GM19025 (cell line): ENCODE measurements around the gene DCTD.

Source experiments
- ATAC-seq: cut with Tn5 transposase; IDR thresholded peaks from one replicate; pipeline ENCODE4 v1.9.1; 2021; ENCODE audit warnings: mild to moderate bottlenecking, low read depth, moderate library complexity; ENCODE audit not compliant: unreplicated experiment

DCTD gene

DNA sequence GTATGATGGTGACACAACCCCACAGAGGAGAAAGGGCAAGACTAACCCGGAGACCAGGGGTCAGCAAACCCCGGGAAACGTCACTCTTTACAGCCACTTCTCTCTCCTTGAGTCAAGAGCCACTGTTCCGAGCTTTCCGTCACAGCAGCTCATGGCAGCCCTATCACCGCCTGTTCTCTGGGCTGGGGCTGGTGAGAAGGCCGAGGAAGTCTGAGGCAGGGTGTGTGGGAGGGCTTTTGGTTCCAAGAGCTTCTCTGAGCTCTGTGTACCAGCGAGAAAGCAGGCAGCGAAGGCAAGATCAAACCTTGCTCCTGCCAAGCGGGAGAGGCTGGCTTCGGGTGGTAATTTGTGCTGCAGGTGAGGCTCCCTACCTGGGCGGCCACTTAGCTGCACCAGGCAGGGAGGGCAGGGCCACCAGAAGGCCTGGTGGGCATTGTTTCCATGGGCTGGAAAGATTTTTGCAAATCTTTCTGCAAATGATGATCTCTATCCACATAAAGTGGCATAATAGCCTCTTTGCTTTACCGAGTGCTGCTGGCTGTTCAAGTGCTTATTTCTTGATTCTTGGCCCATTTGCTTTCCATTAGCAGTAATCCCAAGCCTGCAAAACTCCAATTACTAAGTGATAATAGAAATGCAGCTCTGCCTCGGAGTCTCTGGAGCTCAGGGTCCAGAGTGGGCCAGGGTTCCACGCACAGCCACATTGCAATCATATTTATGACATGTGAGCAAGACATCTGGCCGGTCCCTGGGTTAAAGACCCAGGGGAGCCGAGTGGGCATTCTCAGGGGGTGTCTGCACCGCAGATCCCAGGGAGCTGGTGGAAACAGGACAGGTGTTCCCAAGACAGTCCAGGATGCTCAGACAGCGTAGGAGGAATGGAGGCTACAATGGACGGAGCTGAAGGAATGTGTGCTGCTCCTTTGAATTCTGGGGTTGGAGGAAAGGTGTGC lies 41.5 kb downstream of the DCTD start:
- no peak for ATAC-seq

DNA sequence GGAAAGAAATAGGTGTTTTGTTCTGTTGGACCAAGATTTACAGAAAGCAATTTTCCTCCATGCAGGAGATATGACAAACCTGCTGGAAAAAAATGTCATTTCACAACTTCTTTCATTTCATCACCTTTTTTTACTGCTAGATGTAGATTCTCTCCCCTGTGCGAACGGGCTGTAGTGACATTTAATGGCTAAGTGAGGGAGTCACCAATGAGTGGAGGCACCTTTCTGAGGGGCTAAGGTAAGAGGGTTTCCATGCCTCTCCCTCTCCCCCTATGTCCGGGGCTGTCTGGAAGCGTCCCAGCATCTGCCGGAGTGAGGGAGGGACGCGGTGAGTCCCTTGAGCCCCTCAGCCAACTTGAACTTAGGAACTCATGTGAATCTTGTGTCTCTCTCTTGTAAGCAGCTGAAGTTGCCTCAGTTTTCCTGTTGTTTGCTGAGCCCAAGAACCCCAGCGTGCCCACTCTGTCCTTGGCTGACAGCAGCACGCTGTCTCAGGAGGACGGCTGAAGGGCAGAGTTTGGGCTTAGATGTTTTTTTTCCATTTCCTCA lies 42.3 kb downstream of the DCTD start:
- ATAC-seq = no peak

DNA sequence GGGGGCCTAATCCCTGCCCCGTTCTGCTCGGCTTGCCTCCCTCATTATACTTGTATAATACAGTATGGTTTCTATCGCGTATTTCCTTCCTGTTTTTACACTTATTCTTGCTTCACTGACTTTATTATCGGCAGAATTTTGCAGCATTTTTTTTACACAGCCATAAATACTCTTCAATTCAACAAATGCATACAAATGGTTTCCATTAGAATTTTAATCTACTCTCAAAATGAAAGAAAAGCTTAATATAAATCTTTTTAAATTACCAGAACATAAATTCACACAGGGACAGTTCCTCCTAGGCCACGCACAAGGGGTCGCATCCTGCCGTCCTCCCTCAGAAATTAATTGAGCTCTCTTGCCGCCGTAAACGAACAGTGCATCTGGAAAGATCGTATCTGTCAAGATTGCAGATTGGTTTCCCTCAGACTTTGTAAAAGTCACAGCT lies 42.9 kb downstream of the DCTD start:
- no peak for ATAC-seq

DNA sequence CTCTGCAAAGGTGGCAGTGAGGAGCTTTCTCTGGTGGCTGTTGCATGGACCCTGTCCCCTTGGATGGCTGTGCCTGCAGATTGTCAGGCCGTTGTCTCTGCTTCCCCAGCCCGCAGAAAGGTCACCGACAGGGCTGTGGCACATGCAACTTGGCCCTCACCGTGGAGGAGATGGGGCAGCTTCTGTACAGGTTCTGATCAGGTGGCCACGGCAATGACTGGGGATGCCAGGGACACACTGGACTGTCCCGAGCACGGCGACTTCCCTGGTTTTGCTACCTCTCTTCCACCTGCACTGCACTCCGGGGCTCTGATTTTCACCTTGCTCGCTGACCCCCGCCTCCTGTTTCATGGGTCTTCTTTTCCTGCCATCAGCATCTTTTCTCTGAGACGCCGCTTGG lies 43.5 kb downstream of the DCTD start:
- no peak for ATAC-seq

DNA sequence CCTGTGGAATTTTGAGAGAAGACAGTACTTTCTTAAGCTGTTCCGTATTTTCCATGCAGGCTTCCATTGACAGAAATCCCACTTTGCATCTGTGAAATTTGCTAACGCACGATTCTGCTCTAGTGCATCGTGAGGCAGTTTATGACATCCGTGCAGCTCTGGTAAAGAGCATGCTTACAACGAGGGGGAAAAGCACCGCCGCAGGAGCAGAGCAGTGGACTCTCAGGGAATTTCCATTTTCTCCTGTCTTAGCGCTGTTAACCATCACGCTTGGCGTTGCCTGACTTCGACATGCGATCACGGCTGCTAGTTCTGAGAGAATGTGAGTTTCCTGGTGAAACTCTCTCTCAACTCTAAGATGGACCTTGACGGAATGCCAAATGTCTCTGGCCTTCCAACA lies 43.9 kb downstream of the DCTD start:
- no peak for ATAC-seq

DNA sequence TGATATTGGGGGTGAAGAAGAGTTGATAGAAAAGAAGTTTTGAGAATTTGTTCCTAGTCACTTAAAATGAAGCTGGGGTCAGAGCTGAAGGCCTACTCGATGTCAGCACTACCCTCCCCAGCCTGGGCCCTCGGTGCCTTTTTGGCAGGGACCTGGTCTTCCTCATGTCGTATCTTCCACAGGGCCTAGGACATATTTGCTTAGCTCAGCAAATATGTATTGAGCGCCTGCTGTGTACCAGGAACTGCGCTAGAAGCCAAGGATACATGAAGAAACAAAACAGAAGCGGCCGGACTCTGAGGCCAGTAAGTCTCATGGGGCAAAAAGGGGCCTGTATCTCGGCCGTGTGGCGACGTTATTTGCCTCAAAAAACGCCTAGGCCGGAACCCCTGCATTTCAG lies 44.3 kb downstream of the DCTD start:
- ATAC-seq = no peak

DNA sequence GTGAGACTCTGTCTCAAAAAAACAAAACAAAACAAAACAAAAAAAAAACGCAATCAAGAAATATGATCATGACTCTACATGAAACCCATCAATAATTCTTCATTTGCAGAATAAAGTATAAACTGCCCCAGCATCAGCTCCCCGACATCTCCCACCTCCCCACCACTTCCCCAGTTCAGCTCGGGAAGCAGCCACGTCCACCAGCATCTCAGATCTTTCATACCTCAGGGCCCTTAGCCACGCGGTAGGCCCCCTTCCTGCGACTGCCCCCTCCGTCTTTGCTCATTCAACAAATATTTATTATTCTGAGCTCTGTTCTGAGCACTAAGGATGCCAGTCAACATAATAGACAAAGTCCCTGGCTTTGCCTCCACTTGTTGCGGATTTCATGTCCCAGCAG lies 45.6 kb downstream of the DCTD start:
- ATAC-seq = no peak

DNA sequence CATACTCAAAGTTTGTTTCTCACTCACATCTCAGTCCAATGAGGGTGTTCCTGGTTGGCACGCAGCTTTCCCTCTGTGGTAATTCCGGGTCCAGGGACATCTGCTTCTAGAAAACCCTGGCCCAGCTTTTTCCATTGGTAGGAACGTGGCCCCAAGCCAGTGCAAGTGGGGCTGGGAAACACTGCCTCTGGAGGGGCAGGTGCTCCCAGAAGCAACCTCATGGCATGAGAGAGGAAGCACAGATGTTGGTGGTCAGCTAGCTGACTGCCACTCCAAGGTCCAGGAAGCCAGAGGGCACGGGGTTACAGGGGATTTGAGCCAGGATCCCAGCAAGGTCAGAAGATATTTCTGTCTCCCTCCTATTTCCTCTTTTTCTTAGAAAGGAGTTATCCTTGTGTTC lies 47.5 kb downstream of the DCTD start:
- no peak for ATAC-seq

DNA sequence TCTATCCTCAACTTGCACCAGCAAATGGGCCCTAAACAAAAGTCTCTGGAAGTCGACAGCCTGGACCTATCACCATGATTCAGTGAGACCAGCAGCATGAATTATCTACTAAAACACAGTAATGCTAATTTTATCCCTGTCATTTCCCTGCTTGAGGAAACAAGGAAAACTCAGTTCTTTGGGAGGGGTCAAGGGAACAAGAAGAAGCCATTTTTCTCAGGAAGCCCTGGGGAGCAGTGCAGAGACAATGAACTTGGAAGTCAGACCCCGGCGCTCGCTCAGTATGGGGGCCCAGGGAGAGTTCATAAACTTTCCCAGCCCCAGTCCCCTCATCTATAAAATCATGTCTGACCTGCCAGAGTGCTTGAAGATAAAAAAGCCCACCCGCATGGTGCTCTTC lies 50.4 kb downstream of the DCTD start:
- no peak for ATAC-seq

DNA sequence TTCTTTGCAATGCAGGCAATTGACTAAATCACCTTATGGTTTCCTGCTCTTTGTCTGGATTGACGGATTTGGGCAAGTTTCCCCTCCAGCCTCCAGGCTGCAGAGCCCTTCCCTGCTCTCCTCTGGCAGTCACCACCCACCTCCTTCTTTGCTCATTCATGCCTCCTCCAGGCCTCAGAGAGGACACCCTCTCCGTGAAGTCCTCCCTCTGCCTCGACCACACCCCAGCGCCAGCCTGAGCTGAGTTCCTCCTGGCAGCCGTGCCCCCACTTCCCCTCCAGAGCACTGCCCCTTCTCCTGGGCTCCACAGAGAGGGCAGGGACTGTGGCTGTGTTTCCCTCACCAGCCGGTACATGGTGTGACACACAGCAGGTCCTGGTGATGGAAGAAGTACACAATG lies 53.7 kb downstream of the DCTD start:
- ATAC-seq = no peak

DNA sequence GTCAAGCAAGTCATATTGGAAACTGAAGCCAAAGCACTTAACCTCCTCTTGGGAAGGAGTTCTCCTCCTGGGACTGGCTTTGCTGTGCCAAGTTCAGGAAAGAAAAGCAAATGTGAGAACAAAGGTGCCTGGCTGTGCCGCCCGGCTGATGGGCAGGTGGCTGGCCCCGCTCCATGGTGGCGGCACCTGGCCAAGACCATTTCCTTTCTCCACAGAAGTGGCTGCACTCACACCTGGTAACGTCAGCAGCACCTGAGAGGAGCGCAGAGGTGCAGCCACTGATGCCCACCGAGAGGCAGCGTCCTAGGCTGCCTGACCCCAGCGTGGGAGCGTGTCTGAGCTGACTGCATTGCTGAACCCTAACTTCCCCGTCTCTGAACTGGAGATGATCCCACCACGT lies 54.3 kb downstream of the DCTD start:
- ATAC-seq = no peak

DNA sequence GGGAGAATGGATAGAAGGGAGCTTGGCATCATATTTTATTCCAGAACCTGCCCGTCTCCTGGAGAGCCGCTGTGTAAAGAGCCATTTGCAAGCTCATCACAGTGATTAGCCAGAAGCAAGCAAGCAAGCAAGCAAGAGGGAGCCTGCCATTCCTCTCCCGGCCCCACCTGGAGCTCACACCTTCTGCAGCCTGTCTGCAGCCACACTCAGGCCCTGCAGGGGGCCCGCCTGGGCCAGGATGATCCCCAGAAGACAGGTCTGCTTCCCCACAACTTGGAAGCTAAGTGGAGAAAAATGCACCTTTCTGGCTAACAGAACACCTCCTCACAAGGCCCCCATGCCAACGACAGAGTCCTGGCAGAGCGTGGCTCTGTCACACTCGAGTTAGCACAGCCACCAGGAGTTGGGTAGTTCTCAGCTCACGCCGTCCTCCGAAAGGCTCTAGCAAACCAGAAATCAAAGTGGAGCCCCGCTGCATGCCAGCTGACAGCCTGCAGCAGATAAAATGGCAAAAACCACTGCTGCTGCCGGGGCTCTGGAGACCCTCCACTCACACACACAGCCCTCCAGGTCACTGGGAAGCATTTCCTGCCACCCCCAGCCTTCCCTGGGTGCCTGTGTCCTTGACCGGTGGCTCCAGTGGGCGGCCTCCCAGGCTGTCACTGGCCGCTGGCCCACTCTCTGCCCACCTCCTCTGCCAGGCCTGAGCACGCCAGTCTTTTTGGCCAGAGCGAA lies 54.9 kb downstream of the DCTD start:
- no peak for ATAC-seq

DNA sequence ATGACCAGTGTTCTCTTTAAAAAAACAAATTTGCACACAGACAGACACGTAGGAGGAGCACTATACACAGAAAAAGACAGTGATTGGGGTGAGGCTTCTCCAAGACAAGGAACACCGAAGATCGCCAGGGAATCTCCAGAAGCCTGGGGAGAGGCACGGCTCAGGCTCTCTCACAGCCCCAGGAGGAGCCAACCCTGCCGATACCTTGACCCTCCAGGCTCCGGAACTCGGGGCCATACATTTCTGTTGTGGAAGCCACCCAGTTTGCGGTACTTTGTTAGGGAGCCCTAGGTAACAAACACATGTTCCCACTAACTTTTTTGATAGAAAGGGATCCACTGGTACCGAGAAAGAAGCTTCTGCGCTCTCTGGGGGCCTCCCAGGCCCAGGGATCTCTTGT lies 55.8 kb downstream of the DCTD start:
- ATAC-seq = no peak

DNA sequence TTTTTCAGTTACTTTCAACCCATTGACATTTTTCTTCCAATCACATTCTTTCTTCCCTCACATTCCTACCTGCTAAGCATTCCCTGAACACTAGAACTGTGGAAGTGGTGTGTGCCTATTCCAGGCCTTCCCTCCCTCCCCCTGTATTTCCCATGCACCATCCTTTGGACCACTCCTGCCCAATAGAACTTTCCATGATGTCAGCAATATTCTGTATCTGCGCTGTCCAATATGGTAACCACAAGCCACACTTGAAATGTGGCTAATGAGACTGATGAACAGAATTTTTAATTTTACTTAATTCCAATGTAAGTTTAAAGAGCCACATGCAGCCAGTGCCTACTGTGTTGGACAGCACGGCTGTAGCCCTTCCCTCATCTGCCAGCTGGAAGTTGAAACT lies 57.5 kb downstream of the DCTD start:
- no peak for ATAC-seq

DNA sequence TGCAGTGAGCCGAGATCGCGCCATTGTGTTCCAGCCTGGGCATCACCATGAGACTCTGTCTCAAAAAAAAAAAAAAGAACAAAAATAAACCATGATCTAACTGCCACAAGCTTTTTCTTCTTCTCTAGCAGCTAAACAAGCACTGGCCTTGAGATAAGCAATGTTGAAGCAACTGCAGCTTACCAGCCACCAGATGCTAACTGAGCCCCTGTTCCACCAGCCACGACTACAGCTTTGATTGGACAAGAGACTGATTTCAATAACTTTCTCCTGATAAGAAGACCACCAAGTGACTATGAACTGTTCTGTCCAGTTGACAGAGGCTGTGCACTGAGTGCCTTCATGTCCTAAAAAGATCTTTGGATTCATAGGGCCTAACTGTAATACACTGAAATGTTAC lies 58.5 kb downstream of the DCTD start:
- ATAC-seq = no peak

DNA sequence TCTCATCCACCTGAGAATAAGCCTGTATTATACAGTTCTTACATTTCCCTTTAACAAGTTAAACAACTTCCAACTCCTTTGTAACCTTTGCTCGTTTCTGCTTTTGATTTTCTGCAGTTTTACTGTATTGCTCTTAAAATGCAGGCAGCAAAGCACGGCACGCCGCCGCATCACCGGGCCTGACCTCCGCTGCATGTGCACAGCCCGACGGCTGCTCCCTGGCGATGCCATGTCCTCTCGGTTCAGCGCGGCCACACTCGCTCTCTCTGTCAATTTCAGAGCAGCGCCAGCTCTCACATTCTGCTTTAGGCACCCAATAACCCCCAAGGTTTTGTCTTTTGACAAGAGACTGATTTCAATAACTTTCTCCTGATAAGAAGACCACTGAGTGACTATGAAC lies 60.3 kb downstream of the DCTD start:
- ATAC-seq = no peak

DNA sequence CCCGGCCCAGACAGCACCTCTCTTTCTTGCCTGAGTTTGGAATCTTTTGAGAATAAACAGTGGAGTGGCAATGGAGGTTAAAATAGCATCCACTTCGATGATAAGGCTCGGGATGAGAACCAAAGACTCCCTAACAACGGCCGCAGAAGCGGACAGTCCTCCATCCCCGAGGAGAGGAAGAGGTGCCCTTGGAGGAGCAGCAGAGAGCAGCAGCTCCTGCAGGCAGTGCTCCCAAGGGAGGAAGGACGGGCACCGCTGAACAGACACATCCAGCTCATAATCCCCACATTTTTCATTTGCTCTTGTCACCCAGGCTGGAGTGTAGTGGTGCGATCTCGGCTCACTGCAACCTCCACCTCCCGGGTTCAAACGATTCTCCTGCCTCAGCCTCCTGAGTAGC lies 61.3 kb downstream of the DCTD start:
- ATAC-seq = no peak

DNA sequence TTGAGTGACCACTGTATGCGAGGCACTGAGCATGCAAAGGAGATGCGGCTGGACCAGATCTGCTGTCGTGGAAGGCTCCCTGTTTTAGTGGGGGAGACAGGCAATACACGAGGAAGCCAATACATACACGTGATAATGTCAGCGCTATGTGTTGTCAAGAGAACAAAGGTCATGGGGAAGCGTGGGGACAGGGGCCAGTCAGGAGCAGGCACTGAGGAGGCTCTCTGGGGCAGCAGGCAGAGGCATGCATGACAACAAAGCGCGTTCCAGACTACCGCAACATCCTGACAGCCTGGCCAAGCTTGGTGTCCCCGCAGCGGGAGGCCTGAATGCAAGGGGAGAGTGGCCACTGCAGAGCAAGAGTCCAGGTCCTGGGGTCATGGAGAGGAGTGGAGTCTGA lies 61.9 kb downstream of the DCTD start:
- ATAC-seq = no peak

DNA sequence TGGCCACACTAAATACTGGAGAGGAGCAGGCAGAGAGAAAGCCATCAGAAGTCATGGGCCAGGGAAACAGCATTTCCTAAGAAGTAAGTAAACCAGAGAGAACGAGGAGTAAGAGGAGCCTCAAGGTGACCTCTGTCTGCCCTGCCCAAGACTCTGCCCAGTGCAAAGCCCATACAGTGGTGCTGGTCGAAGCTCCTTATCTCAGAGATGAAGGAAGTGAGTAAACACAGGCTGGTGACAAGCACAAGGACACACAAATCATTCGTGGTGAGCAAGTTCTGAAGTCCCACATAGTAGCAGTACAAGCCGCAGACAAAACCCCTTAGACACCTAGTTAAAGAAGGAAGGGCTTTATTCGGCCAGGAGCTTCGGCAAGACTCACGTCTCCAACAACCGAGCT lies 62.7 kb downstream of the DCTD start:
- ATAC-seq = no peak

DNA sequence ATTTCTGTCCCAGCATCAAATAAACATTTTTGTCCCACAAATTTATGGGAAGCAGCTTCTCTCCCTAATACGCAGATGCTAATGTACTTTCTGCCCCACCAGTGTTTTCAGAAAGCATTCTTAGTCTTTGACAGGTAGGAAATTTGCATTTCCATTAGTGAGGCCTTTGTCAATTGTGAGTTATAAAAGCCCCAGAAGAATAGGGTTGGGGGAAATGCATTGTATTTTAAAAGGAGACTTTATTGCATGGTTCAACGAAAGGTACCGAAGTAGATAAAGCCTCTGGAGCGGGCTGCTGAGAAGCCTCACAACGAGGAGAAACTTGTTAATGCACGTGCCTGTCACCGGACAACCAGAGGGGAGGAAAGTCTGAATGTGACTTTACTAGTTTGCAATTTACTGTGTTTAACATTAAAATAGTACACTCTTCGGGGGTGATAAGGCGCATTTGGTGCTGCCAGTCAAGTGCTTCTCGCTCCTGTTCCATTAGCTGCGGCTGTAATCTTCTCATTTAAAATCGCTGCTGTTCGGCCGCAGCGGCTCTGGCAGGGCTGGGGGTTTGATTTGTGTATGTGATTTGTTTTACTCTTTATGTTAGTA lies 63.4 kb downstream of the DCTD start:
- ATAC-seq = no peak

DNA sequence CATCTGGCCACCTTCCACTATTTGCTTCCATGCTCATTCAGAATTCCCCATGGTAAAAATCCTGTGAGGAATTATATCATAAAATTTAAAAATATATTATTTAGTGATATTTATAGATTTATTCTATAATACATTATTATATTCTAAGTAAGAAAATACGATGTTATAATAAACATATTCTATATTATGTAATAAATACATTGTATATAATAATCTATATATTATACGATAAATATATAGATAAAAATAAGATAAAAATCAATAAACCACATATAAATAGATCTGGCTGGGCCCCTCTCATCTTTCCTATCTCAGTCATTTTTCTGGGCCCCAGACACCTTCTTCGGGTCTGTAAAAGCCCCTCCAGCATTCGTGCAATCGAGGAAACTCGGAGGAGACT lies 68.5 kb downstream of the DCTD start:
- ATAC-seq = no peak
